Upper lobe of right lung (tissue), 1 donor: Measurements from ENCODE around the gene CDIPT. TPM values are rescaled to one million over a fixed set of nuclear protein-coding genes. Genes with fewer than 3 reads are reported as not detected.

ENCODE experiments used
- ATAC-seq: fragments of 200-7000 bp; cut with Tn5 transposase; one replicate; pipeline ENCODE4 v1.9.1; 2020; ENCODE audit warnings: mild to moderate bottlenecking, moderate library complexity
- DNase-seq: peaks from one replicate; pipeline ENCODE4 v3.0.0-alpha.2; 2020
- H3K27ac ChIP-seq: fragments of 200-600 bp; one replicate; pipeline ENCODE4 v1.8.0; 2022
- H3K27me3 ChIP-seq: fragments of 200-600 bp; one replicate; pipeline ENCODE4 v1.8.0; 2022; ENCODE audit warnings: mild to moderate bottlenecking
- H3K36me3 ChIP-seq: fragments of 200-600 bp; one replicate; pipeline ENCODE4 v1.8.0; 2022
- H3K4me1 ChIP-seq: fragments of 200-600 bp; one replicate; pipeline ENCODE4 v1.8.0; 2022
- H3K4me3 ChIP-seq: fragments of 200-600 bp; one replicate; pipeline ENCODE4 v1.8.0; 2022; ENCODE audit warnings: mild to moderate bottlenecking
- H3K9me3 ChIP-seq: fragments of 200-600 bp; one replicate; pipeline ENCODE4 v1.8.0; 2022
- CTCF ChIP-seq: fragments of 200-600 bp; IDR thresholded peaks from one replicate; pipeline ENCODE4 v1.8.0; 2022; ENCODE audit warnings: antibody characterized with exemption
- intact Hi-C: fragments of 100-400 bp; cut with DNase I; formaldehyde crosslinking; loops from one replicate; pipeline ENCODE4 v1.11.0; 2022
- total RNA-seq: library from RNA; stranded (reverse); fragmentation: NEBNext Ultra II Directional; extraction: Animal tissue kit (Norgen Biotek cat#: 25700); gene quantifications from one replicate; pipeline ENCODE4 v1.2.1, GENCODE V29; 2021
- donor health status: DM: no; HTN: yes; CAD: no; lungs with severe emphysema.

CDIPT gene
- total RNA-seq, 1 donor from 2014 or later = 83.2 TPM

- no peak for DNase-seq
- TF ChIP-seq CTCF = no peak
- Histone ChIP-seq H3K9me3 (no peaks in the 10 kb centered on the region), H3K36me3 (peaks cover 26% of the 10 kb centered on the region), H3K27me3 (no peaks in the 10 kb centered on the region), H3K27ac (no peak overlapping the region), H3K4me1 (peaks cover 53% of the 10 kb centered on the region), H3K4me3 (no peak overlapping the region)
- intact Hi-C loops = no loop called here
- ATAC-seq = no peak
Observed at GRCh38 chr16:29813644-29814562, 49.1 kb downstream of the CDIPT start.

- peak overlapping the region; percentile 54 for H3K4me3 ChIP-seq
Observed at GRCh38 chr16:29812754-29813643, 50.0 kb downstream of the CDIPT start.

GRCh38 chr16:29811896-29812665, 50.9 kb downstream of the CDIPT start, which contains the start of gene PRRT2:
PRRT2 (plus strand) TSS chr16:29812193; CDS start chr16:29813055, 862 bp downstream.
- intact Hi-C loops = no loop called here
- Histone ChIP-seq H3K4me1 (peaks cover 50% of the 10 kb centered on the region), H3K36me3 (peaks cover 21% of the 10 kb centered on the region), H3K9me3 (no peaks in the 10 kb centered on the region), H3K27ac (peak within 1 kb of the TSS; percentile 77), H3K27me3 (no peaks in the 10 kb centered on the region), H3K4me3 (peak within 1 kb of the TSS; percentile 54)
- ATAC-seq (no peak), DNase-seq (no peak)
- no peak for TF ChIP-seq CTCF

More at GRCh38 chr16:29812754-29813643, 50.0 kb downstream of the CDIPT start:
- Histone ChIP-seq H3K36me3 (peaks cover 24% of the 10 kb centered on the region), H3K4me1 (peaks cover 59% of the 10 kb centered on the region), H3K9me3 (no peaks in the 10 kb centered on the region), H3K27ac (peak overlapping the region; percentile 17), H3K27me3 (no peaks in the 10 kb centered on the region)
- no peak for ATAC-seq
- intact Hi-C loops = no loop called here
- DNase-seq = no peak
- no peak for TF ChIP-seq CTCF

- H3K9me3 ChIP-seq = no peaks in the 10 kb centered on the region
- intact Hi-C loops = no loop called here
- peak; percentile 97 for DNase-seq
- H3K4me3 ChIP-seq = peak overlapping the region; percentile 54
- H3K27ac ChIP-seq = peak overlapping the region; percentile 77
- no peak for TF ChIP-seq CTCF
- no peaks in the 10 kb centered on the region for H3K27me3 ChIP-seq
- ATAC-seq = peak; percentile 70
- peaks cover 48% of the 10 kb centered on the region for H3K4me1 ChIP-seq
- H3K36me3 ChIP-seq = peaks cover 21% of the 10 kb centered on the region
Observed at GRCh38 chr16:29811170-29811895, 51.7 kb downstream of the CDIPT start.
